NCI-H774 (cell line): ENCODE measurements around the gene IRAK3.

ENCODE experiments used
- DNase-seq: peaks from one replicate; lab custom pipeline; 2025; lab: John Stamatoyannopoulos, UW

IRAK3 gene, protein sequence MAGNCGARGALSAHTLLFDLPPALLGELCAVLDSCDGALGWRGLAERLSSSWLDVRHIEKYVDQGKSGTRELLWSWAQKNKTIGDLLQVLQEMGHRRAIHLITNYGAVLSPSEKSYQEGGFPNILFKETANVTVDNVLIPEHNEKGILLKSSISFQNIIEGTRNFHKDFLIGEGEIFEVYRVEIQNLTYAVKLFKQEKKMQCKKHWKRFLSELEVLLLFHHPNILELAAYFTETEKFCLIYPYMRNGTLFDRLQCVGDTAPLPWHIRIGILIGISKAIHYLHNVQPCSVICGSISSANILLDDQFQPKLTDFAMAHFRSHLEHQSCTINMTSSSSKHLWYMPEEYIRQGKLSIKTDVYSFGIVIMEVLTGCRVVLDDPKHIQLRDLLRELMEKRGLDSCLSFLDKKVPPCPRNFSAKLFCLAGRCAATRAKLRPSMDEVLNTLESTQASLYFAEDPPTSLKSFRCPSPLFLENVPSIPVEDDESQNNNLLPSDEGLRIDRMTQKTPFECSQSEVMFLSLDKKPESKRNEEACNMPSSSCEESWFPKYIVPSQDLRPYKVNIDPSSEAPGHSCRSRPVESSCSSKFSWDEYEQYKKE

DNA sequence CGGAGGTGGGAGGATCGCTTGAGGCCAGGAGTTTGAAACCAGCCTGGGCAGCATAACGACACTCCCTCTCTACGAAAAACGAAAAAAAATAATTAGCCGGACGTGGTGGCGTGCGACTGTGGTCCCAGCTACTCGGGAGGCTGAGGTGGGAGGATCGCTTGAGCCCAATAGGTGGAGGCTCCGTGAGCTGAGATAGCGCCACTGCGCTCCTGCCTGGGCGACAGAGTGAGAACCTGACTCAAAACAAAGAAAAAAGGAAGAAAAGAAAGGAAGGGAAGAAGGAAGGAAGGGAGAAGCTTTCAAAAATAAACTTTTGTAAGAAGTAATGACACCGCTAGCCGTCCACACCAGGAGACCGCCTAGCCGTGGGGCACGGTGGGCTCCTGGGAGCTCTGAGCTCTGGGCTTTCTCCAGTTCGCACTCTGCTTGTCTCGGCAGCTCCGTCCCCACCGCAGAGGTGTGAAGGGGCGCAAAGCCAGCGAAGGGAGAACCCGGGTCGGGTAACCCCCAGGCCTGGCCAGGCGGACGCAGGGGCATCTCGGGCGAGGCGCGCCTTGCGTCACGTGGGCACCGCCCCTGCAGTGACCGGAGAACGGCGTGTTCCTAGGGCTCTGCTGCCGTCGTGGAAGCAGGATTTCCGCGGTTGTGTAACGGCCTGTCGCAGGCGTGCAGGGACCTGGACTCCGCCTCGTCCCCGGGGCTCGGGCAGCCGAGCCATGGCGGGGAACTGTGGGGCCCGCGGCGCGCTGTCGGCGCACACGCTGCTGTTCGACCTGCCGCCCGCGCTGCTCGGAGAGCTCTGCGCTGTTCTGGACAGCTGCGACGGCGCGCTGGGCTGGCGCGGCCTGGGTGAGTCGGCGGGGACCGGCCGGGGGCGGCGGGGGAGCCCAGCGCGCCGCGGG is at the start of gene IRAK3:
Gene IRAK3 (plus strand): TSS at position 631 of the 902 bp plus-strand sequence. CDS start 86 bp downstream, at position 717.
- DNase-seq: peak; percentile 47

DNA sequence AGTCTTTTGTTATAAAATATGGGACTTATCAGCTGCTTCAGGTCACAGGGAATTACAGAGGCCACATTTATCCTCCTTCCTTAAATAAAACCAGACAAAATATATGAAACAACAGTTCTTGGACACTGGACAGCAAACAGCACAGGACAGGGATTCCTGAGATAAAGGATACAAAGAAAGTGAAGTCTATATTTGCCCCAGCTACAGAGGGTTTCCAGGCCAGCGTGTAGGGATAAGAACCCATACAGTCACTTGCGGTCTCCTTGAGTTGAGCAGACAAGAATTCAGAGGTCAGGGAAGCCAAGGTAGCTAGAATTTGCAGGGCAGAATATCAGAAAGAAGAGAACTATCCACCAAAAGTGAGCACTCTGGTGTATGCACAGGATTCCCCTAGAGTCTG is 49.7 kb upstream of the IRAK3 start:
- no peak for DNase-seq

DNA sequence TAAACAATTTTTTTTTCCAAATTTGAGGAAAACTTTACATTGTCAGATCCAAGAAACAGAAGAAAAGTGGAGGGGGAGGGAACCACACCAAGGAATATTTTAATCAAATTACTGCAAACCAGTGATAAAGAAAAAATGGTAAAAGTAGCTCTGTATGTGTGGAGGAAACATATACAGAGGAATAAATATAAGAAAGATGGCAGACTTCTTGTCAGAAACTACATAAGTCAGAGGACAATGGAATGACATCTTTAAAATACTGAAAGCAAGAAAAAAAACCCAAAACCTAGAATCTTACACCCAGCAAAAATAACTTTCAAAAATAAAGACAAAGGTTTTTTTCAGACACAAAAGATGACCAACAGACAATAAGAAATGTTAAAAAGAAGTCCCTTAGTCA is 48.3 kb upstream of the IRAK3 start:
- no peak for DNase-seq

DNA sequence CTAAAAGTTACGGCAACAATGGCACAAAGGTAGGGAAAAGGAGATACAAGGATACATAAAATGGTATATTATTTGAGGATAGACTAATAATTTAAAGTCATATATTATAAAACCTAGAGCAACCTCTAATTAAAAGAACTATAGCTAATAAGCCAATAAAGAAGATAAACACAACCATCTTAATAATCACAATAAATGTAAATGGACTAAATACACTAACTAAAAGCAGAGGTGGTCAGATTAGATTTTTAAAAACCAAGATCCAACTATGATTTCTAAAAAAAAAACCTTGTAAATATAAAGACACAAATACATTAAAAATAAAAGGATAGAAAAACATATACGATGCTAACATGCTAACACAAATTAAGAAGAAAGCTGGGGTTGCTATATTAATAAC is 47.7 kb upstream of the IRAK3 start:
- DNase-seq: no peak

DNA sequence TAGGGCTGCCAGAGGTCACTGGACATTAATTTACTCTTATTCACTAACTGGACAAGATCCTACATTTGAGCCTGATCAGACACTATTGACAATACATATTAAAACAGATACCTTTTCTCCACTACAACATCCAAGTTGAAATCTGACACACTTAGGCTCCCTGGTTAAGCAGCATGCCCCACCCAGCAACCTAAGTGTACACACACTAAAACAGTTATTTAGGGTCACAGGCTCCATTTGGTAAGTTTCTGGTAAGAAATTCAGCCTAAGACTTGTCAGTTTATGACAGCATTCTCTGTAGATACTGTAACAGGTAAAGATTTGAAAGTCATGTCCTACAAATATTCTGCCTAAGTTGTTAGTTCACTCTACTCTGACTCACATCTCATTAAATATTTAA is 46.2 kb upstream of the IRAK3 start:
- no peak for DNase-seq

DNA sequence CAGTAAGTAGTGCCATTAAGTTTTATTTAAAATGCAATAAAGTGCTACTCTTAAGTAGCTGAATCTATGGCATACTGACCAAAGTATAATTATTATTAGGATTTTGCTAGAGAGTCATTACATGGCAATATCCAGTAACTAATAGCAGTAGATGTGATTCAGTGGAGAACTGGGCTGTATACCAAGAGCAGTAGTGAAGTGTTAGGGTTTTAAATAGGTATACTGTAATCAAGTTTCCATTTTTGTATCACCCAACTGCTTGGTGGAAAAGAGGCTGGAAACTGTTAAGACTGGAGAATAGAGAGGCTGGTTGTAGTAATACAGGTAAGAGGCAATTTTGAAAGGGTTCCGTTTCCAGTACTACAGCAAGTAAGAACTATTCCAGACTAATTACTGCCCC is 45.1 kb upstream of the IRAK3 start:
- DNase-seq: no peak

DNA sequence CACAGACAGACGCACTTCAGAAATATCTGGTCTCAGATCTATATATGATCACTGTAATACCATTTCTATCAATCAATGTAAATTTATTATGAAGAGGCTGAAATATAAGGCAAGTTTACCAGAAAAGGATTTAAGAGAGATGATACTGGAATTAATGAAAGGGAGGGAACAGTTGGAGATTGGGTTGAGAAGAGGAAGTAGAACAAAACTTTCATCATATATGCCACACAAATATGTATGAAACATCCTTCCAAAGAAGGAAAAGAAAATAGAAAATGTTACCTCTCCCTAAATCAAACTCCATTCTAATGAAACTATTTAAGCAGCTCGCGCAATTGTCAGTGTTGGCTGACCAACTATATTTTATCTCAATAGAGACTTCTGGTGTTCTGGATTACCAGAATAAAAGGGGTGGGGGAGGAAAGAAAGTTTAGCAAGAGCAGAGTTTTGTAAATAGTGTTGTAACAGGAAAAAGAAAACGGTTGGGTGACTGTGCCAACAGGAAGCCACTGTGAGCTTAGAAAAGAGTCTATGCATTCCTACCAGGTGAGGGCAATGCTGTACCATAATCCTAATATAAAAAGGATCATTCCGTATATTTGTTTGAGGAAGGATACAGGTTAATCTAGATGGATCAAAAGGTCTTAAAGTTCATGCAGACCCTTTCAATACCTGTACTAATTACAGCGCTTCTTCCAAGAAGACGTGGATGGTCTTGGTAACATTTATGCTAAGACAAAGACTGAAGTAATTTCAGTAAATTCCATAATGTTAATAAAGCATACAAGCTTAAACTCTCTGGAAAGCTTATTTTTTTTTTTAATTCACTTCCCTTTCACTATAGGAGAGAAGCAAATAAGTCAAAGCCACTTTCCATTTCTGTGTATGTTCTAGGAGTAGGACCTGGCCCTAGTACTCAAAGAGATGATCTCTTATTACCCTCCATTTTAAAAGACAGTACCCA is 43.9 kb upstream of the IRAK3 start:
- DNase-seq: peak; percentile 37

DNA sequence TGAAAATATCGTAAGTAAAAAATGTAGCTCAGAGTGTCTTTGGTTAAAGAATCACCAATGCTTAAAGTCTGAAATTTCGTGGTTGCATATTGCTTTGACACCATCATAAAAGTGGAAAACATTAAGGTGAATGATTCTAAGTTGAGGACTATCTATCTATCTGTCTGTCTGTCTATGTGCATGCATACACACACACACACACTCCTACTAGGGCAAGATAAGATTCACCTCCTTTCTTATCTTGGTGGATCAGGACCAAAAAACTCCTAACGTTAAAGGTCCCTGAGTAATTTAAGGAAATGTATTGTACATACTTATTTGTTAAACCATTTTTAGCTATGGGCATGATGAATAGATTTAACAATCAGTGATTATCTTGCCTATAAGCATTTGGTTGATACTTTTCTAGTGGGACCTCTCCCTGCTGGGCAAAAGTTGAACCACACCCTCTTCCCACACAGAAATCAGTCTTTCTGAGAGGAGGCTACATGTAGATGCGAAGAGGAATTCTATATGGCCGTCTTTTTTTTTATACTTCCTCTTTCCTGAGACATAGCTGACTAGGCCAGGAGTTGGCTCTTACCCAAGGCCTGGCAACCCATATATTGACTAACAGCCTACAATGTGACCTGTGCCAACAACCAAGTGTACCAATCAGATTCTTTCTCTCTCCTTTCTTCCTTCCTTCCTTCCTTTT is 39.2 kb upstream of the IRAK3 start:
- no peak for DNase-seq

DNA sequence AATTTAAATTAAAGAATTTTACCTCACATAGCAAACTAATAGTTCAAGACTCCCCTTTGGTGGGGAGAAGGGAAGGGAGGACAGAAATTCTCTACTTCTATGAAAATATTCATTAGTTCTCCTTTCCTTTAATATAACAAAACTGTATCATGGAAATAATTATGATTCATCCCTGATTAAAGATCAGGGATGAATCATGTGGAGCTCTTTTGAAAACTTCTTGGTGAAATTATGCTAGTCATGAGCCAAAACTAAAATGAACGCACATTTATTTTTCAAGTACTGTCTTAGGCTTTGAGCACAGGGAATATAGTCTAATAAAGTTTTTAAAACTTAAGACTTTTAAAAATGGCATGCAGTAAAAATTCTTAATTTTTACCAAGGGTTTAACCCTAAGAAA is 36.3 kb upstream of the IRAK3 start:
- no peak for DNase-seq

DNA sequence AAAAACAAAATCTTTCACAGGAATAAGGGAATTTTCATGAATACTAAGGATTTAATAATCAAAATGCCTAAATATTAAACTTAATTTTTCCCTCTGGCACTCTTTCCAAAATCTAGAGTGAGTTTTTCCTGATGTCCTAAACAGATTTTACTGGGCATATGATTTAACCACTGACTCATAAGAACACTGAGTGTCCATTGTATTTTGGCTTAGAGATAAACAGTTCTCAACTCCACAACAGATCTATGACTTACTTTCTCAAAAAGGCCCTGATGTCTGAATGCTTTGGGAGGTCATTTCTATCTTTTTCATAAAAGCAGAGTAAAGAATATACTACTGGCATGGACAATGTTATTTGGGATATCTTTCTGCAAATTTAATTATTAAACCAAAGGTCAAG is 34.2 kb upstream of the IRAK3 start:
- DNase-seq: no peak

DNA sequence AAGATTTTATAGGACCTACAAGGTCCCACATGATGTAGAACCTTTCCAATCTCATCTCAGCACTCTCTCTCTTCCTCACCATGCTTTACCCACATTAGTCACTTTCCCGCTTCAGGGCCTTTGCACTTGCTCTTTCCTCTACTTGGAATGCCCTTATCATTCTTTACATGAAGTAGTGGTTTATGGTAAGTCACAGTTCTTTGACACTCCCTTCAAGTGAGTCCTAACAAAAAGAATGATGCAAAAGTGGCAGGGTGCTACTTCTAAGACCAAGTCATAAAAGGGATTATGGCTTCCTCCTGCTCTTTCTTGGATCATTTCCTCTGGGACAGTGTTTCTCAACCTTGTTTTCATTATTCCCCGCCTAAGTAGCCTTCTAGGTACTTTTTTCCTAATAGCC is 32.4 kb upstream of the IRAK3 start:
- no peak for DNase-seq

DNA sequence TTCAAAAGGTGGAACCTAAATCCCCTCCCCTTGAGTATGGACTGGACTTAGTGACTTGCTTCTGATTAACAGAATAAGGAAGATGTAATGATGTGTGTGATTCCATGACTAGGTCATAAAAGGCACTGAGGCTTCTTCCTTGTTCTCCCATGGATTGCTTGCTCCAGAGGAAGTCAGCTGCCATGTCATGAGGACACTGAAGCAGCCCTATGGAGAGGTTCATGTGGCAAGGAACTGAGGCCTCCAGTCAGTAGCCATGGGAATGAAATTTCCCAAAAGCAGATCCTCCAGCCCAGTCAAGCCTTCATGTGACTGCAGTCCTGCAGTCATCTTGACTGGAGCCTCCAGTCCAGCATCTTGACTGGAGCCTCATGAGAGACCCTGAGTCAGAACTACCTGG is 29.9 kb upstream of the IRAK3 start:
- no peak for DNase-seq

DNA sequence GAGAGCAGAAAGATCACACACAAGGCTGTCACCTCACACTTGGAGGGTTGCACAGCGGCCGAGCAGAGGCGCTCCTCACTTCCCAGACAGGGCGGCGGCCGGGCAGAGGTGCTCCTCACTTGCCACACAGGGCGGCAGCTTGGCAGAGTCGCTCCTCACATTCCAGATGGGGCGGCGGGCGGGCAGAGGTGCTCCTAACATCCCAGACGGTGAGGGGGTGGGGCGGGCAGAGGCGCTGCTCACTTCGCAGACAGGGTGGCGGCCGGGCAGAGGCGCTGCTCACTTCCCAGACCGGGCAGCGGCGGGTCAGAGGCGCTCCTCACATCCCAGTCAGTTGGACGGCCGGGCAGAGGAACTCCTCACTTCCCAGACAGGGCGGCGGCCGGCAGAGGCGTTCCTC is 28.3 kb upstream of the IRAK3 start:
- DNase-seq: no peak

DNA sequence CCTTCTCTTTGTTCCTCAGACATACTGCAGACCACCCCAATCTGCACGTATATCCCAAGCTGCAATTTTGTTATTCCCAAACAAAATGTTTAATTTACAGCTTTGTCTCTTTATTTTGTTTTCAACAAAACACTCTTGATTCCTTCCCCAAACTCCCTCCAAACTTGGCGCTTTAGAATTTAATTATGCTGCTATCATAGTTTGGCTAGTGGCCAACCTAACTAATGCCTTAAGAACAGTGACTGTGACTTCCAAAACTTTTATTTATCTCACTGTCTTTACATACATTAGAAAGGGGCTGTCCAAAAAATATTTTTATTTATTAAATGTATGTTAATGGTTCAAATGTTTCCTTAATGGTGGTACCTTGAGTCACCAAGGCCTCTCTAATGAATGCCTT is 26.3 kb upstream of the IRAK3 start:
- DNase-seq: no peak

DNA sequence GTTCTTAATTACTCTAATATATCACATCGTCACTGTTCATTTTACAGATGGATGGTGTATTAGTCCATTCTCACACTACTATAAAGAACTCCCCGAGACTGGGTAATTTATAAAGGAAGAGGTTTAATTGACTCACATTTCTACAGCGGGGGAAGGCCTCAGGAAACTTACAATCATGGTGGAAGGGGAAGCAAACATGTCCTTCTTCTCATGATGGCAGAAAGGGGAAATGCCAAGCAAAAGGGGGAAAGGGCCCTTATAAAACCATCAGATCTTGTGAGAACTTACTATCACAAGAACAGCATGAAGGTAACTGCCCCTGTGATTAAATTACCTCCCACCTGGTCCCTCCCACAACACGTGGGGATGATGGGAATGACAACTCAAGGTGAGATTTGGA is 25.7 kb upstream of the IRAK3 start:
- no peak for DNase-seq

DNA sequence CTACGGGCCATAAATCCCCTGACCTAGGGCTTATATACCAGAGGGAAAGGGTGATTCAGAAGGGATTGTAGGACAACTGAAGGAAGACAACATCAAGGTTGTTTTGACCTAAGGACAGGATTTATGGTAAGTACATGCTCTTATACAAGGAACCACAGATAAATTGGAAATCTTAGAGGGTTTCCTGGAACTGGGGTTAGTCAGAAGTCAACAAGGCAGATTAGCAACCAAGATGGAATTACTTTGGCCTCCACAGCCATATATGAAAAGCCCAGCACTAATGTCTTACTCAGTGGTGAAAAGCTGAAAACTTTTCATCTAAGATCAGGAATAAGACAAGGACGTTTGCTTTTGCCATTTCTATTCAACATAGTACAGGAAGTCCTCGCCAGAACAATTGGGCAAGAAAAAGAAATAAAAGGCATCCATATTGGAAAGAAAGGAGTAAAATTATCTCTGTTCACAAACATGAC is 24.6 kb upstream of the IRAK3 start:
- no peak for DNase-seq

DNA sequence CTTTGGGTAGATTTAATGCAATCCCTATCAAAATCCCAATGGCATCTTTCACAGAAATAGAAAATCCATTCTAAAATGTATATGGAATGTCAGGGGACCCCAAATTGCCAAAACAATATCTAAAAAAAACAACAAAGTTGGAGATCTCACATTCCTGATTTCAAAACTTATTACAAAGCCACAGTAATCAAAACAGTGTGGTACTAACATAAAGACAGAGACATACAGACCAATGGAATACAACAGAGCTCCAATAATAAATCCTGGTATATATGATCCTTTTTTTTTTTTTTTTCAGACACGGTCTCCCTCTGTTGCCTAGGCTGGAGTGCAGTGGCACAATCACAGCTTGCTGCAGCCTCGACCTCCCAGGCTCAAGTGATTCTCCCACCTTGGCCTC is 23.9 kb upstream of the IRAK3 start:
- no peak for DNase-seq

DNA sequence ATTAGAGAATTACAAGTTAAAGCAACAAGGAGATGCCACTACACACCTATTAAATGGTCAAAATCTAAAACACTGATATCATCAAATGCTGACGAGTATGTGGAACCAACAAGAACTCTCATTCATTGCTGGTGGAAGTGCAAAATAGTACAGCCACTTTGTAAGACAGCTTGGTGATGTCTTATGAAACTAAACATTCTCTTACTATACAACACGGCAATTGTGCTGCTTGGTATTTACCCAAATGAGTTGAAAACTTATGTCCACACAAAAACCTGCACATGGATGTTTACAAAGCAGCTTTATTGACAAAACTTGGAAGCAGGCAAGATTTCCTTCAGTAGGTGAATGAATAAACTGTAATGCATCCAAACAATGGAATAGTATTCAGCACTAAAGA is 22.5 kb upstream of the IRAK3 start:
- DNase-seq: no peak

DNA sequence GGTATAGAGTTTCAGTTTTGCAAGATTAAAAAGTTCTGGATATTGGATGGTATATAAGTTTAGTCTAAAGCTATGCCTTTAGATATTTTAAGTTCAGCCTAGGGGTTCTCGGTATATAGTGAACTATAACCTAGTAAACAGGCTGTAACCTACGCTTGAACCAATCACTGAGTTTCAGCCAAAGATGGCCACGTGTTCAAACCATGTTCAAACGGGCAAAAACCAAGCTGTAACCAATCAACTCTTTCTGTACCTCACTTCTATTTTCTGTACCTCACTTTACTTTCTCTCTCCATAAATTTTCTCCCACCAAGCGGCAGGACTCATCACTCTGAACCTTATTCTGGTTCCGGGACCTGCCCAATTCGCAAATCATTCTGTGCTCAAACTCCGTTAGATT is 20.6 kb upstream of the IRAK3 start:
- no peak for DNase-seq

DNA sequence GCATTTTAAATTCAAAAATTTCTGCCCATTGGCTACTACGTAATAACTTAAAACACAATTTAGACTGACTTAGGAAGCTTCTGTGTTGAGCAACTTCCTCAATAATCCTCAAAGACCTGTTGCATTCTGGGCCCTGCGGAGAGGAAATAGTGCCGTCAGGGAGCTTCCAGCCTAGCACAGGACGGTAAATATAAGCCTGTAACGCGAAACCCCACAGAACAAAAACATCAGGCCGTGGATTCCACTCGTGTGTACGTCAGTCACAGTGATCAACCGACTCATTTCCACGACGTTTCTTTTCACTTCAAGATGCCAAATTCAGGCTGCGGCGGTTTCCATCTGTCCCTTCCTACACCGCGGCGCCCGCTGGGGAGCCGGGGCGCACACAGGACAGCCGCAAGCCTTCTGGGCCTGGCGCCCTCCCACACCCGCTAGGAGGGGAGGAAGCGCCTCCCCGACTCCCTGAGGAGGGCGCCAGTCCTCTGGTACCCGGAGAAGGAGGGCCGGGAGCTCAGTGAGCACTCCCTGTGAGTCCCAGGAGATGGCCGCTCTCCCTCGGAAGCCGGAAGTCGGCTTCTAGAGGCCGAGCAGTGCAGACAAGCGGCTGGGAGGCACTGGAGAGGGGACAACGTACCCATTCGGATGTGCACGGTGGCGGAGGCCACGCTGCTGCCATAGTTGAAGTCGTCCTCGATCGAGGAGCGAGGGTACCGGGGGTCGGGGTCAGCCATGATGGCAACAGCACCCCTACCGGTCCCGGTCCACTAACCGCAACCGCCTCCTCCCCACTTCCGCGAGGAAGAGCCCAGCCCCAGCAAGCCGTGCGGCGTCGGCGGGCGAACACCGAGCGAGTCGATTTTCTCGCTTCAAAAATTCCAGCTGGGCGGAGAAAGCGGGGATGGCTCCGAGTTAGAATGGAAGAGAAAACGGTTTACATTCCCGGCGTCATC is 19.5 kb upstream of the IRAK3 start, which contains the start of gene TMBIM4:
Gene TMBIM4 (minus strand): TSS at position 776 of the 950 bp plus-strand sequence. CDS start 45 bp downstream, at position 731.
- peak; percentile 92 for DNase-seq
